Globus pallidus (tissue), 1 donor: ENCODE measurements around the gene MCRIP1.

Experiments used
- DNase-seq: peaks from one replicate; pipeline ENCODE4 v3.0.0-alpha.2; 2015; ENCODE audit warnings: low spot score

MCRIP1 gene

DNA sequence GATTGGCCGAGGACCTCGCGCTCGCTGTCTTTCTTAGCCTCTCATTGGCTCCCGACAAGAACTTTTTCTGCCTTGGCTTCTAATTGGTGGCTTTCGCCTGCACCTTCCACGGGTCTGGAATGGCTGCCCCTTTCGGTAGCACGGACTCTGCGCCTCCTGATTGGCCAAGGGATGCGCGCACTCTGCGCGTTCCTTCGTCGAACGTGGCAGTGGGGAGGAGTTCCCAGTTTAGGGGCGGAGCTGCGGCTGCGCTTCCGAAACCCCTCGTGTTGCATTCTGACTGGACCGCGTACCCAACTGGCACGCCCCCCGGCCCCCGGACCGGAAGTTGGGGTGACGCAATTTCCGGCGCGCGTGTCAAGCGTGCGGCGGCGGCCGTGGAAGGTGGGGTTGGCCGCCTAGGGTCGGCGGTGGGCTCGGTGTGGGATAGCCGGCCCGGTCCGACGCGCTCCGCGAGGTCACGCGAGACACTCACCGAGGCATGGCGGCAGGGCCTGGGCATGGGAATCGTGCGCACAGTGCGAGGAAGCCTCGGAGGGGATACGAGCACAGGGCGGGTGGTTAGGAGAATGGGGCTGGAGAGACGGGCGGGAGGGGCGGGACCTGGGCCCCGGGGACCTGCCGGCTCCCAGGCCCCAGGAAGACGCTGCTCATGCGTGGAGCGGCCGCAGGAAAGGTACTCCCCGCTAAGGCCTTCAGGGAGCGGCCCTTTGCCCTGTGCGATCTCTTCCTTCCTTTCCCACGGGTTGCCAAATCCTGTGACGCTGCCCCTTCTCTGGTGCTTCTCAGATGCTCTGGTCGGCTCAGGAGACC, 27.9 kb upstream of the MCRIP1 start:
- peak; percentile 100 for DNase-seq

DNA sequence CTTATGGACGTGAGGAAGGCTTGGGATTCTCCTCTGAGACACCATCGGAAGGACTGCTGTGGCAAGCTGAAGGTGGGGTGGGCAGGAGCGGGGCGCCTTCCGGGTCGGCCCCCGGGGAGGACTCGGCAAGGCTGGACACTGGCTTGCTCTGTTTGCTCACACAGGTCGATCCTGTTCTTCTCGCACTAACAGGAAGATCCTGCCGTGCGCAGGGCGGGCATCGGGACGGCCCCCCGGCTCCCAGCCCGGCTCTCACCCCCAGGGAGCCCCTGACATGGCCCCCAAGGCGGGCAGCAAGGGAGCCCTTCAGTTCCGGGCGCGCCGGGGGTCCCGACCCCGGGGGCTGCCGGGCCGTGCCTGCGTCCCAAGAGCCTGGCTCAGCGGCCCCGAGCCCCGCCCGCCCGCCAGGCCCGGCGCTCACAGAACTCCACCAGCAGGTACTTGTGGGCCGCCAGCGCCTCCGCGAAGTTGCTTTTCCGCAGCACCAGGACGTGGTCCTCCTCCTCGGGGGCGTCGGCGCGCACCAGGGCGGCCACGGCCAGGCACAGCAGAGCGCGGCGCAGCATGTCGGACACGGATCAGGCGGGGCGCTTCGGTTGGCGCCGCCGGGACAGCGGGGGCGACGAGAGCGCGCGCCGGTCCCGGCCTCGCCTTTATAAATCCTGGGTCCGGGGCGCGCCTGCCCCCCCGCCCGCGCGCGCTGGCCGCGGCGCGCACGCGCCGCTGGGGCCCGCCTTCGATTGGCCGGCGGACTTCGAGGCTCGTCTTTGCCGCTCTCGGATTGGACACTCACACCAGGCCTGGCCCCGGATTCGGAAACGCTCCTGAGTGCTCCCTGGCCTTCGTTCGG, 27.0 kb upstream of the MCRIP1 start, which contains the start of gene P4HB:
P4HB (minus strand) TSS at position 630 of the 850 bp plus-strand sequence; CDS start at position 566, 64 bp downstream.
- no peak for DNase-seq

DNA sequence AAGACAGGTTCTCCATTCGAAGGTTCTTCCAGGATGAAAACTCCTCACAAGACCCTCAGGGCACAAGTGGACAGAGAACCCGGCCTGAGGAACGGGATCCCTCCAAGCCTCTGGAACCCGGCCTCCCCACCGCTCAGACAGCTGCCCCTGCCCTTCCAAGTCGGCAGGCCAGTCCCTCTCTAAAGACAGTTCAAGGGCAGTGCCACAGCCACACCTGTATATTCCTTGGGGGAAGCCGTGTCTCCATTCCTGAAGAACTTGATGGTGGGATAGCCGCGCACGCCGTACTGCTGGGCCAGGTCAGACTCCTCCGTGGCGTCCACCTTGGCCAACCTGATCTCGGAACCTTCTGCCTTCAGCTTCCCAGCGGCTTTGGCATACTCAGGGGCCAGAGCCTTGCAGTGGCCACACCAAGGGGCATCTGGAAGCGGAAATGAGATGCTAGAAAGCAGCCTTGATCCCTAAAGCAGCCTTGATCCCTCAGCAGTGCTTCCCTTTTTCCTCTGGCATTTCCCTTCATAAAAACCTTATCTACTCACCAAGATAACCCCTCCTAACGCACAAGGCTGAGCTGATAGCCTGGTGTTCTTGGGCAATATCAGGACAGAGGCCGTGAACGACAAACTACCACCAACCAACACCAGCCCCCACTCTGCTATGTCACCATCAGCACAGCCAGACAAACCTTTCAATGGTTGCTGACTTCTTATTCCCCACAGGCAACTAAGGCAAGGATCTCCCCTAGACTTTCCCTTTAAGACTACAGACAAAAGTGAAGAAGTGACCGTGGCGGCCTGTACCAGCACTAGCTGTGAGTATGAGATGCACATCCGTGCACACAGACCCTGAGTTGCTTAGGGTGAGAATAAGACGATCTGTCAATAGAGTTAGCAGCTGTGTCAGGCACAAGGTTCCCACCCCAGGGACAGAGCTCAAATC, 26.1 kb upstream of the MCRIP1 start:
- no peak for DNase-seq

DNA sequence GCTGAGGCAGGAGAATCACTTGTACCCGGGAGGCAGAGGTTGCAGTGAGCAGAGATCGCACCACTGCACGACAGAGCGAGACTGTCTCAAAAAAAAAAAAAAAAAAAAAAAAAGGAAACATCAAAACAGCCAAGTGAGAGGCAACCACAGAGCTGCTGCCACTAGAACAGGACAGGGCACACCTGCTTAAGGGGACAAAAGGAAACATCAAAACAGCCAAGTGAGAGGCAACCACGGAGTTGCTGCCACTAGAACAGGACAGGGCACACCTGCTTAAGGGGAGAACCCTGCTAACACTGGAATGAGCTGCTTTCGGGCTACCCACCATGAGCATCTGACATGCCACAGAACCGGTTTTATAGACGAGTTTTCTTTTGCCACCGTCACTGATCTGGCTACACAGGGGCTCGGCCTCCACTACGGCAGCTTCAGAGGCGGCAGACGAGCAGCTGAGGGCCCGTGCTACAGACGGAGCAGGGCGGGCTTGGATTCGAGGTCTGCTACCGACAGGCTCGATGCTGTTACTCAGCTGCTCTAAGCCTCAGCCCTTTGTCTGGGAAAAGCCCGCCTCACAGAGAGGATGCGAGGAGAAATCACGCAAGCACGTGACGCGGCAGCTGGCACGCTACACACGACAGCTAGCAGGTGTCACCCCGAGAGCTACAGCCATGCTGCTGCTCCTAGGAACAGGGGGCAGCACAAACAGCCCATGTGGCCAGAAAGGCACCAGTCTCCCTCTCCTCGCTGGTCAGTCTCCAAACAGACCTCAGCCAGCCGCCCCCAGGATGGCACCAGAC, 25.3 kb upstream of the MCRIP1 start:
- no peak for DNase-seq

DNA sequence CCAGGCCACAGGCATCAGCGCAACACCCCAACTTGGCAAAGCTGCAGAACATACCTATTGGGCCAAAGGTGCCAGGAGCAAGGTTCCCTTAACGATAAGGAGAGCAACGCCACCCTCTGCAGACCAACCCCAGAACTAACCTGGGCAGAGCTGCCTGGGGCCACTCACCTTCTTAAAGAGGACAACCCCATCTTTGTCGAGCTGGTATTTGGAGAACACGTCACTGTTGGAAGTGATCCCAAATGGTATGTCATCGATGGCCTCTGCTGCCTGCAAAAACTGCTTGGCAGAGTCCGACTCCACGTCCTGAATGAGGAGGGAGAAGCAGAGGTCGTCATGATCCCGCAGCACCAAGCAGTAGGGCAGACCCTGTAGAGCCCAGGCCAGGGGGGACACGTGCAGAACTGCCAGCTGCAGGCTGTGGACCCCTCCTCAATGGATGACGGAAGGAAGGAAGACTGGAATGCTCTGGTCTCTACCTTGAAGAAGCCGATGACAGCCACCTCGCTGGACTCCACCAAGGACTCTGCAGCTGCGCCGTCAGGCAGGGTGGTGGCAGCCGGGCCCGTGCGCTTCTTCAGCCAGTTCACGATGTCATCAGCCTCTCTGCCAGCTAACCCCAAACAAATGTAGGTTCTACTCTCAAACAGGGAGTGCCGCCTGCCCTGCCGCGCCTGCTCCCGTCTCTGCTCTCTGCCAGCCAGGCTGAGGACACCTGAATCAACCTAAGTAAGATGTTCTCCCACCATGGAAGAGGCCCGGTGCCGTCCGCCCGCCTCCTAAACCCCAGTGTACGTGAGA, 22.1 kb upstream of the MCRIP1 start:
- DNase-seq, result no peak

- DNase-seq, result no peak
These were observed 19.1 kb upstream of the MCRIP1 start for GRCh38 chr17:81852237-81852636.

DNA sequence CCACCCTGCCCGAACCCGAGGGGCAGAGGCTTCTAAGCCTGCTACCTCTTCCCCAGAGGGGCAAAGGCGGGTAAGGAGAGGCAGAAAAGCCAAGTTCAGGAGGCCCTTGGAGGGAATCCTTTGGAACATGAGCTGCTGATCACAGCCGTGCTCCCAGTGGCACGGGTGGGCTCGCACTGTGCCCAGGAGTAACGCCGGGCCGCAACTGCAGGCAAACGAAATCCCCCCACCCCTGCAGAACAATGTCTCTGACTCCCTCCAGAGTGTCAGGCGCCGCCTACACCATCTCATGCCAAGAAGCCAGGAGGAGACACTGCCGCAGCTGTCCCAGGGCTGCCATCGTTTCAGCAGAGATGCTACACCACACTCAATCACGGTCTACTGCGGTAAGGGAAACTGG, 18.3 kb upstream of the MCRIP1 start:
- DNase-seq, result no peak

GRCh38 chr17:81849457-81849856, 16.4 kb upstream of the MCRIP1 start:
- DNase-seq, result no peak

DNA sequence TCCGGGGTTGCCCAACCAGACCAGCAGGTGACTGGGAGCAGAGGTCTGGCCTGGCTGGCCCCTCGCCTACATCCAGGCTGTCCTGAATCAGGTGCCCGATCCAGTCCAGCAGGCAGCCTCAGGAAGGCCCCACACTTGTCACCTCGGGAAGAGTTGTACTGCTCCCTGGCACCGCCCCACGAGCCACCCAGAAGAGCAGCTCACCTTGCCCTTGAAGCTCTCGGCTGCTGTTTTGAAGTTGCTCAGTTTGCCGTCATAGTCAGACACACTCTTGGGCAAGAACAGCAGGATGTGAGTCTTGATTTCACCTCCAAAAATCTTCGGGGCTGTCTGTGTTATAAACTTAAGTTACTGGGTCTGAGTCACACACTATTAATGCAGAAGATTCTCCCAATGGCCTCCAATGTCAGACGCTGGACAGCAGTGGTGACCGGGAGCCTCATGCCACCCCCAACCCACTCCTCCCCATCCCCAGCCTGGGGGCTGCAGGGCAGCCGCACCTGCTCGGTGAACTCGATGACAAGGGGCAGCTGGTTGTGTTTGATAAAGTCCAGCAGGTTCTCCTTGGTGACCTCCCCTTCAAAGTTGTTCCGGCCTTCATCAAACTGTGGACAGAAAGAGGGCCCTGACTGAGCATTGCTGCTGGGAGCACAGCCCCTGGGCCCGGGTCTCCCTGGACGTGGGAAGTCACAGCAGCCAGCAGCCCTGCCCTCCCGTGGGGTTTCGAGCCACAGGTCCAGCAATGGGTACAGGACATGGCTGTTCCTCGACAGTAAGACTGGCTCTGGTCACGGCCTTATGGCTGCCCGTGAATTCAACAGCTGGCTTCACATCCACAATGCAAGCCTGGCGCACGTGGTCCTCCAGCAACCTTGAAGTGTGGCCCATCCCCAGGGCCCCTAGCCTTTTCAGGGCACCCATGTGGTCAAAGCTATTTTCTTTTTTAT, 13.9 kb upstream of the MCRIP1 start:
- no peak for DNase-seq

GRCh38 chr17:81845881-81846742, 13.0 kb upstream of the MCRIP1 start:
- DNase-seq, result no peak

DNA sequence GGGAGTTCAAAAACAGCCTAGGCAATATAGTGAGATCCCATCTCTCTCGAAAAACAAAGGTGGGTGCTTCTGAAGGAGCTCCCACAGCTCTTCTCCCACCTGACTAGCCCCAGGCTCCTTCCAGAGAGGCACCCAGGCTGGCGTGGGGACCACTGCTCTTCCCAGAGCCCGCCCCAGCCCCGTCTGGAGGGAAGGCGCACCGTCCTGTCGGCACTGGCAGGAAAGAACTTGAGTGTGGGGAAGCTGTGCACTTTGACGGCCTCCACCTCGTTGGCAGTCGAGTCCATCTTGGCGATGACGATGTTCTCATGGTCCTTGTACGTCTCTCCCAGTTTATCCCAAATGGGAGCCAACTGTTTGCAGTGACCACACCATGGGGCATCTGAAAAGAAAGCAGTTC, 12.3 kb upstream of the MCRIP1 start:
- DNase-seq, result no peak

DNA sequence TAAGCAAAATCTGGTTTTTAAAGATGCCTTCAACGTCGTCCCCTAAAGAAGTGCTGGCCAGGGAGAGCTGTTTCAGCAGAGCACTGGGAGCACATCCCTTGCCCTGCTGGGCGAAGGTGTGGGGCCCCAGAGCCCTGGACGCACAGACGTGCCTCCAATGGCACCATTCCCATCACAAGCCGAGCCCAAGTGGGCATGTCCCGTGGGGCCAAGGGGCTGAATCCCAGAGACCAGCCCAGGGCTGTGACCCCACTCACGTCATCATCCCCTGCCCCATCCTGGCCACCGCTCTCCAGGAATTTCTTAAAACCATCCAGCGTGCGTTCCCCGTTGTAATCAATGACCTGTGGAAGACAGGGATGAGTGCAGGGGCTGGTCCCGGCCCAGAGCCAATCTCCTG, 11.8 kb upstream of the MCRIP1 start:
- DNase-seq, result no peak

DNA sequence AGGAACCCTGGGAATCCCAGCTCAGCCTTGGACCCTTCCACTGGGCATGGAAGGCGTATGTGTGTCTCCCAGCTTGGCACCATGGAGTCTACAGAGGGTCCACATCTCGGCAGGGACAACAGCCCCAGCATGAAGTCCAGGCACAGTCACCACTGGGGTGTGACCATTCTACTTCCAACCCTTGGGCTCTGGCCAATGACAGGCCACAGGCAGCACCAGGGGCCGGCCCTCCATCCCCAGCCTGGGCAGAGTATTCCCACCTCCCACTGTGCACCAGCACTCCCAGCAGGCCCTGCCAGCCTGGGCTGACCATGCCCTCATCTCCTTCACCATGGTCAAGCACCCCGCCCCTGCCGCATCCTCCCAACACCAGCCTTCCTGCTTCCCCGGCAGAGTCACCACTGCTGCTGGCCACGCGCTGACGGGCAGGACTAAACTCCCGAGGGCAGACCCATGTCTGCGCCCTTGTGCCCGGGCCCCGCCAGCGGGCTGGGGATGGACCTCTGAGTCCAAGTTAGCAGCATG, 11.3 kb upstream of the MCRIP1 start:
- DNase-seq, result no peak

GRCh38 chr17:81843713-81844326, 10.7 kb upstream of the MCRIP1 start:
- DNase-seq, result no peak

- no peak for DNase-seq
These were observed 9.8 kb upstream of the MCRIP1 start for GRCh38 chr17:81842725-81843504.

DNA sequence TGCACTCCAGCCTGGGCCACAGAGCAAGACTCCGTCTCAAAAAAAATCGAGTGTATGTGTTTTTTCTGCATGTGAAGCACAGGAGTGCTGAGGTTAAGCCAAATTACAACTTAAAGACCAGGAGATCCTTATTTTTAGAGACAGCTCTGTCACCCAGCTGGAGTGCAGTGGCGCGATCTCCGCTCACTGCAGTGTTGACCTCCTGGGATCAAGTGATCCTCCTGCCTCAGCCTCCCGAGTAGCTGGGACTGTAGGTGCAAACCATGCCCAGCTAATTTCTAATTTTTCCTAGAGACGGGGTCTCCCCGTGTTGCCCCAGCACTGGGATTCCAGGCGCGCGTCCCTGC, 9.3 kb upstream of the MCRIP1 start:
- DNase-seq, result no peak

- DNase-seq, result no peak
These were observed 8.8 kb upstream of the MCRIP1 start for GRCh38 chr17:81841866-81842265.
